Fibroblast of lung (primary cell): ENCODE measurements around the gene ENG. TPM values are rescaled to one million over a fixed set of nuclear protein-coding genes. Genes with fewer than 3 reads are reported as not detected.

Experiments used
- DNase-seq, 2 donors: peaks; one replicate each; pipeline versions ENCODE4 v3.0.0 to v3.0.0-alpha.2; 2010; ENCODE audit warnings: low read depth in 2 of 2
- H2AFZ ChIP-seq: 2 replicates; pipeline ENCODE4 v1.5.1; 2012; ENCODE audit warnings: low read length, control low read depth, inconsistent platforms
- H3K27ac ChIP-seq: 2 replicates; pipeline ENCODE4 v1.5.1; 2011; ENCODE audit warnings: low read length, control low read depth; ENCODE audit not compliant: insufficient read depth
- H3K27me3 ChIP-seq: 2 replicates; pipeline ENCODE4 v1.5.1; 2011; ENCODE audit warnings: mild to moderate bottlenecking, low read length; ENCODE audit not compliant: control insufficient read depth, insufficient read depth
- H3K36me3 ChIP-seq: 2 replicates; pipeline ENCODE4 v1.5.1; 2011; ENCODE audit warnings: low read length; ENCODE audit not compliant: control insufficient read depth, insufficient read depth
- H3K4me1 ChIP-seq: 2 replicates; pipeline ENCODE4 v1.5.1; 2011; ENCODE audit warnings: low read length; ENCODE audit not compliant: control insufficient read depth, insufficient read depth; ENCODE audit errors: extremely low read depth
- H3K4me2 ChIP-seq: 2 replicates; pipeline ENCODE4 v1.5.1; 2011; ENCODE audit warnings: low read length, control low read depth; ENCODE audit not compliant: insufficient read depth; ENCODE audit errors: extremely low read depth
- H3K4me3 ChIP-seq, 4 experiments: fragments of 200-600 bp in 1 of 4; sonication (generic) in 1 of 4; replicated peaks in 1 of 4; 2 replicates each; pipeline ENCODE4 v1.5.1; 2011 to 2016; ENCODE audit warnings: low read length in 4 of 4, low read depth in 3 of 4, mild to moderate bottlenecking in 3 of 4, control low read depth in 2 of 4, inconsistent platforms in 1 of 4, mixed read lengths in 1 of 4; ENCODE audit not compliant: insufficient read depth in 1 of 4; ENCODE audit errors: control extremely low read depth in 1 of 4
- H3K79me2 ChIP-seq: 2 replicates; pipeline ENCODE4 v1.5.1; 2012; ENCODE audit warnings: mild to moderate bottlenecking, low read length, inconsistent platforms; ENCODE audit not compliant: control insufficient read depth, insufficient read depth
- H3K9ac ChIP-seq: 2 replicates; pipeline ENCODE4 v1.5.1; 2011; ENCODE audit warnings: mild to moderate bottlenecking, low read length, control low read depth; ENCODE audit not compliant: insufficient read depth
- H3K9me3 ChIP-seq: 2 replicates; pipeline ENCODE4 v1.5.1; 2012; ENCODE audit warnings: low read depth, low read length; ENCODE audit not compliant: control insufficient read depth, insufficient read depth
- H4K20me1 ChIP-seq: 2 replicates; pipeline ENCODE4 v1.5.1; 2011; ENCODE audit warnings: low read length; ENCODE audit not compliant: control insufficient read depth, insufficient read depth; ENCODE audit errors: extremely low read depth
- EZH2 ChIP-seq: IDR thresholded peaks from 2 replicates; pipeline ENCODE4 v1.5.1; 2012; ENCODE audit warnings: low read length, control low read depth, mild to moderate bottlenecking; ENCODE audit errors: missing control alignments
- polyA plus RNA-seq, 2 donors: library from polyadenylated mRNA; depleted of rRNA in 1 of 2; stranded (reverse) in 1 of 2; unstranded in 1 of 2; fragments of >200 nt; gene quantifications; 2 replicates each; pipeline ENCODE4 v1.2.1, GENCODE V29; 2011 to 2012; ENCODE audit warnings: missing spikeins in 1 of 2
- total RNA-seq: library from RNA; depleted of rRNA; stranded (reverse); fragments of >200 nt; gene quantifications from 2 replicates; pipeline ENCODE4 v1.2.1, GENCODE V29; 2014
- TF ChIP-seq, protein P1 (sequence below), 2 donors: IDR thresholded peaks in 1 of 2; conservative IDR thresholded peaks in 1 of 2; 1 replicate in 1 of 2; 2 replicates in 1 of 2; pipeline ENCODE4 v1.5.1; 2011 to 2012; ENCODE audit warnings: low read length in 2 of 2, control low read depth in 1 of 2, inconsistent platforms in 1 of 2, low read depth in 1 of 2, mild to moderate bottlenecking in 1 of 2

Gene ENG
- total and polyA plus RNA-seq, 2 donors (not counting 1 experiment from before 2014, with no cell fraction given): 30.4 to 59.0 TPM

- no peak for DNase-seq
- H3K4me1 ChIP-seq: peaks cover 6% of the 10 kb centered on the region
- H3K36me3 ChIP-seq: peaks cover 48% of the 10 kb centered on the region
- TF ChIP-seq, protein P1, sequence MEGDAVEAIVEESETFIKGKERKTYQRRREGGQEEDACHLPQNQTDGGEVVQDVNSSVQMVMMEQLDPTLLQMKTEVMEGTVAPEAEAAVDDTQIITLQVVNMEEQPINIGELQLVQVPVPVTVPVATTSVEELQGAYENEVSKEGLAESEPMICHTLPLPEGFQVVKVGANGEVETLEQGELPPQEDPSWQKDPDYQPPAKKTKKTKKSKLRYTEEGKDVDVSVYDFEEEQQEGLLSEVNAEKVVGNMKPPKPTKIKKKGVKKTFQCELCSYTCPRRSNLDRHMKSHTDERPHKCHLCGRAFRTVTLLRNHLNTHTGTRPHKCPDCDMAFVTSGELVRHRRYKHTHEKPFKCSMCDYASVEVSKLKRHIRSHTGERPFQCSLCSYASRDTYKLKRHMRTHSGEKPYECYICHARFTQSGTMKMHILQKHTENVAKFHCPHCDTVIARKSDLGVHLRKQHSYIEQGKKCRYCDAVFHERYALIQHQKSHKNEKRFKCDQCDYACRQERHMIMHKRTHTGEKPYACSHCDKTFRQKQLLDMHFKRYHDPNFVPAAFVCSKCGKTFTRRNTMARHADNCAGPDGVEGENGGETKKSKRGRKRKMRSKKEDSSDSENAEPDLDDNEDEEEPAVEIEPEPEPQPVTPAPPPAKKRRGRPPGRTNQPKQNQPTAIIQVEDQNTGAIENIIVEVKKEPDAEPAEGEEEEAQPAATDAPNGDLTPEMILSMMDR (conservative IDR thresholded peaks at IDR 0.05 in 1 of 2, IDR thresholded peaks at IDR 0.05 in 1 of 2; ENCODE audit: low read depth in 1 of 2, low read length in 2 of 2): no peak
- TF ChIP-seq EZH2: no peak
- no peak overlapping the region for H3K27ac ChIP-seq
- no peak overlapping the region for H3K9ac ChIP-seq
- H4K20me1 ChIP-seq: no peaks in the 10 kb centered on the region
- no peak overlapping the region for H3K4me2 ChIP-seq
- no peaks in the 10 kb centered on the region for H3K27me3 ChIP-seq
- no peak overlapping the region for H3K4me3 ChIP-seq
- H2AFZ ChIP-seq: no peak overlapping the region
- H3K9me3 ChIP-seq: no peaks in the 10 kb centered on the region
- peaks cover 9% of the 10 kb centered on the region for H3K79me2 ChIP-seq
Measured at GRCh38 chr9:127822108-127822507, 32.4 kb downstream of the ENG start.

DNA sequence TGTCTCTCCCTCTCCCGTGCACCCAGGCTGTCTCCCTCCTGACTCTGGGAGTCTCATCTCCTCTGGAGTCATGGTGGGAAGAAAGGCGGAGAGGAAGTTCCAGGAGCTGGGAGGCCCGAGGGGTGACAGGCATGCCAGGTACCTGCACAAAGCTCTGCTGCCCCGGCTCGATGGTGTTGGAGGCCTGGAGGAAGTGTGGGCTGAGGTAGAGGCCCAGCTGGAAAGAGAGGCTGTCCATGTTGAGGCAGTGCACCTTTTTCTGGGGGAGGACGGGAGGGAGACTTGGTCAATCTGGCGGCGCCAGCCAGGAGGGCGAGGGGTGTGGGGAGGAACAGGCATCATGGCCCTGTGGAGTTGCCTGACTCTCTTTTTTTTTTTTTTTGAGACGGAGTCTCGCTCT lies 35.9 kb downstream of the ENG start:
- Histone ChIP-seq H3K79me2 (no peaks in the 10 kb centered on the region), H3K4me3 (no peak overlapping the region), H3K4me1 (no peaks in the 10 kb centered on the region), H2AFZ (no peak overlapping the region), H3K27me3 (no peaks in the 10 kb centered on the region), H3K9ac (no peak overlapping the region), H3K36me3 (peaks cover 41% of the 10 kb centered on the region), H3K27ac (no peak overlapping the region), H4K20me1 (no peaks in the 10 kb centered on the region), H3K9me3 (no peaks in the 10 kb centered on the region), H3K4me2 (no peak overlapping the region)
- no peak for DNase-seq
- TF ChIP-seq, protein P1 (conservative IDR thresholded peaks at IDR 0.05 in 1 of 2, IDR thresholded peaks at IDR 0.05 in 1 of 2; ENCODE audit: low read depth in 1 of 2, low read length in 2 of 2): no peak
- TF ChIP-seq EZH2: no peak

GRCh38 chr9:127817881-127818434 lies 36.5 kb downstream of the ENG start:
- Histone ChIP-seq H3K79me2 (no peaks in the 10 kb centered on the region), H3K9ac (no peak overlapping the region), H3K36me3 (peaks cover 44% of the 10 kb centered on the region), H3K9me3 (no peaks in the 10 kb centered on the region), H3K4me2 (no peak overlapping the region), H3K27me3 (no peaks in the 10 kb centered on the region), H3K4me1 (no peaks in the 10 kb centered on the region), H3K27ac (no peak overlapping the region), H3K4me3 (no peak overlapping the region), H4K20me1 (no peaks in the 10 kb centered on the region), H2AFZ (no peak overlapping the region)
- TF ChIP-seq, protein P1 (conservative IDR thresholded peaks at IDR 0.05 in 1 of 2, IDR thresholded peaks at IDR 0.05 in 1 of 2; ENCODE audit: low read depth in 1 of 2, low read length in 2 of 2): no peak
- TF ChIP-seq EZH2: no peak
- no peak for DNase-seq
